ENCODE measurements around the gene IFRD2. TPM values are rescaled to one million over a fixed set of nuclear protein-coding genes. Genes with fewer than 3 reads are reported as not detected.
"Not testable (repeated sequence)": the region's sequence is repeated elsewhere in the genome, so short reads cannot be mapped to it uniquely, and the experiment has no call there.

IFRD2 gene
- total RNA-seq, 1 experiment from 2014 or later = 70.9 TPM

DNA sequence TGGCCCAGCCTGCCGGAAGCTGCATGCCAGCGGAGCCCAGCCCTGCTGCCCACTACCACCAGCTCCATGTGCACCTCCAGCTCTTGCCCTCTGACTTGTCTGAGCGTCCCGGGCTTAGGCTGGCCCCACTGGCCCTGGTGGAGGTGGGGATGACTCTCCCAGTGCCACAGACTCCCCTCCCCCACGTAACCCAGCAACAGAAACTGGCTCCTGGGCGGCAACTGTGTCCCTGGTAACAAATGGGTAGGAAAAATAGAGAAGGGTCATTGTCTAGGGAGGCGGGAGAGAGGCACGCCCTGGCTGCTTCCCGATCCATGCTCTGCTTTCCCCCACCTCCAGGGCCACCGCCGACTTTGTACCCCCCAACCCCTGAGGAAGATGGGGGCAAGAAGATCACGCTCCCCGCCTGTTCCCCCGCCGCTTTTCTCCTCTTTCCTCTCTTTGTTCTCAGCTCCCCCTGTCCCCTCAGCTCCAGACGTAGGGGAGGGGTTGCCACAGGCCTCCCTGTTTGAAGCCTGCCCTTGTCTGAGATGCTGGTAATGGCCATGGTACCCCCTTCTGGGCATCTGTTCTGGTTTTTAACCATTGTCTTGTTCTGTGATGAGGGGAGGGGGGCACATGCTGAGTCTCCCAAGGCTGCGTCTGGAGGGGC lies 34.1 kb downstream of the IFRD2 start:
- Histone ChIP-seq H3K36me3 (peaks cover 64% of the 10 kb centered on the region), H3K9me3 (replicated peaks) (no peaks in the 10 kb centered on the region), H3K27me3 (replicated peaks) (no peaks in the 10 kb centered on the region), H3K27ac (no peak overlapping the region), H3K4me1 (replicated peaks) (peaks cover 19% of the 10 kb centered on the region), H3K4me3 (no peak overlapping the region)
- DNase-seq (ENCODE audit: low read depth in 1 of 2, low spot score in 2 of 2) = no peak

DNA sequence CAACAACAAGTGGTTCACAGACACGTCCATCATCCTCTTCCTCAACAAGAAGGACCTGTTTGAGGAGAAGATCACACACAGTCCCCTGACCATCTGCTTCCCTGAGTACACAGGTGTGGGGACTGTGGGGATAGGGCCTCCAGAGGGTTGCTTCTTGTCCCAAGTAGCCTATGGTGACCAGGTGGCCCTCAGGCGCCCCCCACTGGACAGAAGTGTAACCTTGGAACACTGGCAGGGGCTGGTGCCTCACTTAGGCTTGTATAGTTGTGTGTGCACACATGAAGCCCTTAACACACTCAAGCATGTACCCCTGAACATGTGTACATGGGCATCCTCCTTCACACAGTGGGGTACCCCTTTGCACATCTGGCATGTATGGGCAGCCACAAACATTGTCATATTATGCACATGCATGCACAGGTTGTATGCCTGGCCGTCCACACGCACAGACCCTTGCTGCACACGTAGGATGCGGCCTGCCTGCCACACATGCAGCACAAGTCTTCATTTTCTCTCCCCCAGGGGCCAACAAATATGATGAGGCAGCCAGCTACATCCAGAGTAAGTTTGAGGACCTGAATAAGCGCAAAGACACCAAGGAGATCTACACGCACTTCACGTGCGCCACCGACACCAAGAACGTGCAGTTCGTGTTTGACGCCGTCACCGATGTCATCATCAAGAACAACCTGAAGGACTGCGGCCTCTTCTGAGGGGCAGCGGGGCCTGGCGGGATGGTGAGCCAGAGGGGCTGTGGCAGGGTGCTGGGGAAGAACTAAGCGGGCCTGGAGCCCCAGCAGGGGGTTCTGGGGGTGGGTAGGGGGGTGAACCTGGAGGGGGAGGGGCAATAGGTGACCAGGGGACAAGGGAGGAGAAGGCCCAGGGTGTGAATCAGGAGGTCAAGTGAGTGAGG lies 35.0 kb downstream of the IFRD2 start:
- peaks cover 19% of the 10 kb centered on the region for H3K4me1 ChIP-seq (replicated peaks)
- H3K9me3 ChIP-seq (replicated peaks) = no peaks in the 10 kb centered on the region
- no peak overlapping the region for H3K27ac ChIP-seq
- peaks cover 74% of the 10 kb centered on the region for H3K36me3 ChIP-seq
- H3K4me3 ChIP-seq = no peak overlapping the region
- no peaks in the 10 kb centered on the region for H3K27me3 ChIP-seq (replicated peaks)
- no peak for DNase-seq (ENCODE audit: low read depth in 1 of 2, low spot score in 2 of 2)

DNA sequence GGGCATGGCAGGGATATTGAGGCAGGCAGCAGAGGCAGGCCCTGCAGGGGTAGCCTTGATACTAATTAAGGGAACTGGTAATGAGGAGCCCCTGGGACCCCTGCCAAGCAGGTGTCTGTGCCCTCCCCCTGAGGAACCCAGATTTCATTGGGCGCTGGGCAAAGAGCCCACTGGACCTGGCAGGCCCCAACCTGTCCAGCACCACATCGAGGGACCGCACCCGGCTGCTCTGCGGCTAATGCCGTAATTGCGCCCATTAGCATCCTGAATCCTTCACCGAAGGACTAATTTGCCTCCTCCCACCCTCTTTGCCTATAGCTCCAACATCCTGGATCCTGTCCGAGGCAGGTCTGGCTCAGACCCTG lies 37.0 kb downstream of the IFRD2 start:
- no peak overlapping the region for H3K4me3 ChIP-seq
- no peaks in the 10 kb centered on the region for H3K9me3 ChIP-seq (replicated peaks)
- H3K27ac ChIP-seq = no peak overlapping the region
- no peaks in the 10 kb centered on the region for H3K27me3 ChIP-seq (replicated peaks)
- peaks cover 14% of the 10 kb centered on the region for H3K4me1 ChIP-seq (replicated peaks)
- no peak for DNase-seq (ENCODE audit: low read depth in 1 of 2, low spot score in 2 of 2)
- H3K36me3 ChIP-seq = peaks cover 86% of the 10 kb centered on the region

DNA sequence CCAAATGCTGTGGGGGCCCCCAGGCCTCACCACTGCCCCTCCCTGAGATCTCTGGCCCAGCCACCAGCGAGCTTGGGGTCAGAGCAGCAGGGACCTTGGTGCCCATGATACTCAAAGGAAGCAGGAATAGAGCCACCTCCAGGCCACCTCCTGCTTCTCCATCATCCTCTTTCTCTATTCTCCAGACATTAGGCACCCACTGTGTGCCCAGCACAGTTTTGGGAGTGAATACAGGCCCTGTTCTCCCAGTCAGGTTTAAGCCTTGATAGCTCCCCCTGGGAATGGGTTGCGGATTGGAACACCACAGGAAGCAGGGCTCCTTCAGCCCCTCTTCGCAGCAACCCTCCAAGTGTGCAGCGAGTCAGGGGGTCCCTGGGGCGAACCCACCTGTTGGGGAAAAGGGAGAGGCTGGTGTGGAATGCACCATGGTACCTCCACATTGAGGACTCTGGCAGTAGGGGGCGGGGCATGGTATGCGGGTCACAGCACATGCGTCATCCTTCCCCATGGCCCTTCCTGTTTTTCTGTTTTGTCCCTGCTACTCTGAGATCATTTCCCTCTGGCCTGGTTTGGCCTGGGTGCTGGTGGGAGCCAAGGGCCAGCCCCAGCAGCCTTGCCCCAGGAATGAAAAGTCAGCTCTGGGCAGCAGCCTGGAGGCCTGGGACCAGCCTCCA lies 37.5 kb downstream of the IFRD2 start:
- no peak overlapping the region for H3K4me3 ChIP-seq
- no peaks in the 10 kb centered on the region for H3K27me3 ChIP-seq (replicated peaks)
- peaks cover 91% of the 10 kb centered on the region for H3K36me3 ChIP-seq
- H3K27ac ChIP-seq = no peak overlapping the region
- no peaks in the 10 kb centered on the region for H3K9me3 ChIP-seq (replicated peaks)
- no peak for DNase-seq (ENCODE audit: low read depth in 1 of 2, low spot score in 2 of 2)
- H3K4me1 ChIP-seq (replicated peaks) = peaks cover 9% of the 10 kb centered on the region

DNA sequence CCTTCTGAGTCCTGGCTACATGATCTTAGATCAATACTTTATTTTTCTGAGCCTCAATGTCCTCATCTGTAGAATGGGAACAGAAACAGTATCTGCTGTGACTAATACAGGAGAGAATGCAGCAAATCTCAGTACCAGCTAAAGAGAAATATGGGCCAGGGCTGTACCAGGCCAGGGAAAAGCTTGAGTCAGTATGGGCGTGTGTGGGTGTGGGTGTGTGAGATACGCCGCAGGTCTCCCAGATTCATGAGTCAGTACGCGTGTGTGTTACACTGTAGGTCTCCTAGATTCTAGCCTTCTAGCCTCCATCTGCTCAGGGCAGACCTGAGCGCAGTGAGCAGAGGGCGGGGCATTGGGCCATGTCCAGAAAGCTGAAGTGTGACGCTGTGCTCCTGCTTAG lies 41.0 kb downstream of the IFRD2 start:
- H3K27me3 ChIP-seq (replicated peaks) = no peaks in the 10 kb centered on the region
- no peak for DNase-seq (ENCODE audit: low read depth in 1 of 2, low spot score in 2 of 2)
- no peak overlapping the region for H3K4me3 ChIP-seq
- H3K9me3 ChIP-seq (replicated peaks) = no peaks in the 10 kb centered on the region
- peaks cover 87% of the 10 kb centered on the region for H3K36me3 ChIP-seq
- H3K27ac ChIP-seq = no peak overlapping the region
- peaks cover 38% of the 10 kb centered on the region for H3K4me1 ChIP-seq (replicated peaks)

DNA sequence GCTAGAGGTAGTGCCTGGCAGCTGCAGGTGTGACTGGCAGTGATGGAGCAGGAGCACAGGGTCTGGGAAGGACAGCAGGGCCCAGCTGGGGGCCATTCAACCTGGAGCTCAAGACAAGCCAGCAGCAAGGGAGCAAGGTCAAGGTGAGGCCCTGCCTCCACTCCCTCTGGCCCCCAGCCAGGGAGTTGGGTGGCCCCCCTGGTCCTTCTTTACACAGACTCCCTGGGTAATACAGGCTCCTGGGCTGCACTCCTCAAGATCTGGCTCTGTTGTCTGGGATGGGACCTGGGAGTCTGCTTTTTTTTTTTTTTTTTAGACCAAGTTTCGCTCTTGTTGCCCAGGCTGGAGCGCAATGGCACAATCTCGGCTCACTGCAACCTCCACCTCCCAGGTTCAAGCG lies 41.7 kb downstream of the IFRD2 start:
- Histone ChIP-seq H3K4me1 (replicated peaks) (peaks cover 45% of the 10 kb centered on the region), H3K36me3 (peaks cover 85% of the 10 kb centered on the region), H3K4me3 (no peak overlapping the region), H3K9me3 (replicated peaks) (no peaks in the 10 kb centered on the region), H3K27me3 (replicated peaks) (no peaks in the 10 kb centered on the region), H3K27ac (no peak overlapping the region)
- DNase-seq (ENCODE audit: low read depth in 1 of 2, low spot score in 2 of 2) = no peak

DNA sequence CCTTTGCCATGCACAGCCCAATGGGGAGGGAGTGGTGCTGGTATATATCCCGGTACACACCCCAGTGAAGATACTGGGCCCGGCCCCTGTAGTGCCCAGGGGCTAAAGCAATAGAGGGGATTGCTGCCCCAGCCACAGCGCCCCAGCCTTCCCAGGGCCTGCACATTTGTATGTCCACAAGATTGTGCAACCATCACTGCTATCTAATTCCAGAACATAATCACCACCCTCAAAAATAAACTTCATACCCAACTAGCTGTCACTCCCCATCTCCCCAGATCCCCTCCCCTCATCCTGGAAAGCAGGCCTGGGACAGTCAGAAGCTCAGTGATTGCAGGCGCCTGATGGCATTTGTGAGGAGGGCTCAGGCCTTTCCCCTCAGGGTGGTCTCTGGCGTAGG lies 42.8 kb downstream of the IFRD2 start:
- Histone ChIP-seq H3K27ac (no peak overlapping the region), H3K4me1 (replicated peaks) (peaks cover 51% of the 10 kb centered on the region), H3K4me3 (no peak overlapping the region), H3K9me3 (replicated peaks) (no peaks in the 10 kb centered on the region), H3K27me3 (replicated peaks) (no peaks in the 10 kb centered on the region), H3K36me3 (peaks cover 81% of the 10 kb centered on the region)
- no peak for DNase-seq (ENCODE audit: low read depth in 1 of 2, low spot score in 2 of 2)

DNA sequence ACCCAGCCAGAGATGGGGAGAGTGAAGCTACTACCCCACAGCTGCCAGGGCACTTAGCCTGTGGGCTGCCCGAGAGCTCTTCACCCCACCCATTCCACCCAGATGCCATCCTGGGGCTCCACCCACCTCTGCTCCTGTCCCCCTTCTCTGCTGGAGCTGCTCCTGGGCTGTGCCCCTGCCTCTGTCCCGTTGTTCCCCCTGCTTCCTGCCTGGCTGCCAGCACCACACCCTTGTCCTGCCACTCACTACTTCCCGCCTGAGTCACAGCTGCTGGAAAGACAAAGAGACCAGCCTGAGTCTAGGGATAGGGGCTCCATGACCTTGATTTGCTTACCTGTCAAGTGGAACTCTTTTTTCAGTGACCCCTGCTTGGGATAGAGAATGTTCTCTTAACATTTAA lies 43.8 kb downstream of the IFRD2 start:
- Histone ChIP-seq H3K9me3 (replicated peaks) (no peaks in the 10 kb centered on the region), H3K27ac (peak overlapping the region; percentile 36), H3K4me3 (no peak overlapping the region), H3K27me3 (replicated peaks) (no peaks in the 10 kb centered on the region), H3K36me3 (peaks cover 81% of the 10 kb centered on the region), H3K4me1 (replicated peaks) (peaks cover 55% of the 10 kb centered on the region)
- DNase-seq (ENCODE audit: low read depth in 1 of 2, low spot score in 2 of 2) = no peak

DNA sequence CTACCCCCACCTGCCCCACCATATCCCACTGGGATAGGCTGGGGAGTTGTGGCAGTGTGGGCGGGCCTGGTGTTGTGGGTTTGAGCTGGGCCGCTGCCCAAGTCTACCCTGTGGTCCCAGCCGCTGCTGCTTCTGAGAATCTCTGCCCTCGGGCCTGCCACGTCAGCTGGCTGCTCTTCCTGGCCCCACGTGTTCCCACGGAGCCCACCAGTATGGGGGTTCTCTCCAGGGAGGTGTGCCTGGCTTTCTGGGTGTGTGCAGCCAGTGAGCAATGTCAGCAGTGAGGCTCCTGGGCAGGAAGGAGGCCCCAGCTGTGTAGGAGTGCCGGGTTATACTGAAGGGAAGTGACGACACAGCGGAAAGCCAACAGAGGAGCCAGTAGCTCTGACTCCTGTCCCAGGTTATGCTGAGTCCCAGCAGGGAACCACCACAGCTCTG lies 45.7 kb downstream of the IFRD2 start:
- H3K27me3 ChIP-seq (replicated peaks) = no peaks in the 10 kb centered on the region
- H3K9me3 ChIP-seq (replicated peaks) = no peaks in the 10 kb centered on the region
- no peak overlapping the region for H3K4me3 ChIP-seq
- H3K4me1 ChIP-seq (replicated peaks) = peaks cover 71% of the 10 kb centered on the region
- peak overlapping the region; percentile 71 for H3K27ac ChIP-seq
- peaks cover 74% of the 10 kb centered on the region for H3K36me3 ChIP-seq
- peak; percentile 85 to 91 for DNase-seq (ENCODE audit: low read depth in 1 of 2, low spot score in 2 of 2)

DNA sequence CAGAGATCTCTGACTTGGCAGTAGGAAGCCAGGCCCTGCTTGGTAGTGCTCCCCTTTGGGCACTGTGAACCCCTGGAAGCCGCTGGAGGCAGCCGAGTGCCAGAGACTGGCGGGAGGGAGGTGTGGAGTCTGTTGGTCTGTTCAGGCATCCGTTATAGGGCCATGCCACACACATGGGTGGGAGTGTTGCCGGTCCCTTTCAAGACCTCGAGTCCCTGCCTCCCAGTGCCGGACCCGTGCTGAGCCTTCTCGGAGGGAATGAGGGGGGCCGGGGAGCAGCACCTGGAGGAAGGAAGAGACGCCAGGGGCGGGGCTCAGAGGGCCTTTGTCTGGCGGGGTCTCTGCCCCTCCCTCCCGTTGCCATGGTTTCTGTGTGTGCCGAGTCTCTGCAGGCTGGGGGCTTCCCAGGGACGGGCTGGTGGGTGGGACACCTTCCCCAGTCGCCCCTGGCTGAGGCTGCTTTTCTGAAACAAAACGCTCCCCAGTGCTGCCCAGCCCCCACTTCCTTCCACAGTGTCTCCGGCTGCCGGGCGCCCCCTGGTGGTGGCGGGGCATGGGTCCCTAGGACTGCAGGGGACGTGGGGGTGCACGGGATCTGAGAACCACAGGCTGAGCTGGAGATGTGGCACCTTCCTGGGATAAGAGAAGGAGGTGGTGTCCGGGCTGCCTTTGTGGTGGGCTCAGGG lies 46.3 kb downstream of the IFRD2 start:
- no peaks in the 10 kb centered on the region for H3K27me3 ChIP-seq (replicated peaks)
- peaks cover 65% of the 10 kb centered on the region for H3K4me1 ChIP-seq (replicated peaks)
- peaks cover 71% of the 10 kb centered on the region for H3K36me3 ChIP-seq
- H3K4me3 ChIP-seq = peak overlapping the region; percentile 20
- H3K9me3 ChIP-seq (replicated peaks) = no peaks in the 10 kb centered on the region
- DNase-seq (ENCODE audit: low read depth in 1 of 2, low spot score in 2 of 2) = peak; percentile 89 to 91
- peak overlapping the region; percentile 71 for H3K27ac ChIP-seq

DNA sequence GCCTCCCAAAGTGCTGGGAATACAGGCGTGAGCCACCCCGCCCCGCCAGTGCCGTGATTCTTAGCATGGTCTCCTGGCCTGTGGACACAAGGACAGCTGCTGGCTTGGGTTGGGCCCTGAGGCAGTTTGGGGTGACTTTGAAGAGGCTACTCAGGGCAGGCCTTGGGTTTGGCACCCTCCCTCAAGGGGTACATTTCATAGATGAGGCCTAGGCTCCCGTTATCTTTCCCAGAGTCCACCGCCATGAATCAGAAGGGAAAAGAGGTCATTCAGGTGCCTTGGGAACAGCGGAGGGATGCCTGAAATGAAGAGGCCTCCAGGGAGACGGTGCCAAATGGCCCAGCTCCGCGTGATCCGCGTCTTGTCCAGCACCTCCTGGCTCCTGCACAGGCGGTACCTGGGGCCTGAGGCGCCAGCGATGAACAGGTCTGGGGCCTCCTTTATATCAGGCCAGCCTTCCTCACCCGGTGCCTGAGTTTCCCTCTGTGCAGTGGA lies 46.9 kb downstream of the IFRD2 start:
- Histone ChIP-seq H3K4me1 (replicated peaks) (peaks cover 65% of the 10 kb centered on the region), H3K9me3 (replicated peaks) (no peaks in the 10 kb centered on the region), H3K4me3 (no peak overlapping the region), H3K36me3 (peaks cover 67% of the 10 kb centered on the region), H3K27me3 (replicated peaks) (no peaks in the 10 kb centered on the region), H3K27ac (peak overlapping the region; percentile 71)
- DNase-seq (ENCODE audit: low read depth in 1 of 2, low spot score in 2 of 2) = no peak

DNA sequence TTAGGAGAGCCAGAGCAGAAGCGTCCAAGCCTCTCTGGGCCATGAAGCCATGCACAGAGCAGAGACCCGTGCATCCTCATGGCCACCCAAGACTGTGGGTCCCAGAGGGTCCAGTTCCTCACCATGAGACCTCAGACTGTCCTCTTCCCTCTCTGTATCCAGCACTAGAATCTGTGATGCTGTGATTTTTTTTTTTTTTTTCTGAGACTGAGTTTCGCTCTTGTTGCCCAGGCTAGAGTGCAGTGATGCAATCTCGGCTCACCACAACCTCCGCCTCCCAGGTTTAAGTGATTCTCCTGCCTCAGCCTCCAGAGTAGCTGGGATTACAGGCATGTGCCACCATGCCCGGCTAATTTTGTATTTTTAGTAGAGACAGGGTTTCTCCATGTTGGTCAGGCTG lies 47.4 kb downstream of the IFRD2 start:
- not testable (repeated sequence) for H3K9me3 ChIP-seq (replicated peaks); H3K27ac ChIP-seq; H3K27me3 ChIP-seq (replicated peaks); H3K4me3 ChIP-seq; DNase-seq (ENCODE audit: low read depth in 1 of 2, low spot score in 2 of 2)
- peaks cover 65% of the 10 kb centered on the region for H3K4me1 ChIP-seq (replicated peaks)
- H3K36me3 ChIP-seq = peaks cover 67% of the 10 kb centered on the region

DNA sequence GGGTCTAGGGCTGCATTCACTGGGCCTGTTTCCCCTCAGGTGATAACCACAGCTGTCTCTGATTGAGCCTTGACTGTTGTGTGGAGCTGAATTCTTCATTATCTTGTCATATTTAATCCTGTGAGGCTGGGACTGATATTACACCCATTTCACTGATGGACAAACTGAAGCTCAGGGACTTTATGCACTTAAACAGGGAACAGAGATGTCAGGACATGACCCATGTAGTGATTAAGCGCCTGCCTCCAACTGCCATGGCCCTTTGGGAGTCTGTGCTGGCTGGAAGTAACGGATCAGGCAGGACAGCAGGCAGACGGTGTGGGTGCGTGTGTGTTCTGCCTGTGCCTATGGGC lies 48.7 kb downstream of the IFRD2 start:
- H3K27me3 ChIP-seq (replicated peaks) = no peaks in the 10 kb centered on the region
- peaks cover 63% of the 10 kb centered on the region for H3K4me1 ChIP-seq (replicated peaks)
- no peak for DNase-seq (ENCODE audit: low read depth in 1 of 2, low spot score in 2 of 2)

More for the DNA sequence above, 48.7 kb downstream of the IFRD2 start:
- no peak overlapping the region for H3K4me3 ChIP-seq
- H3K27ac ChIP-seq = peak overlapping the region; percentile 75
- H3K36me3 ChIP-seq = peaks cover 67% of the 10 kb centered on the region
- no peaks in the 10 kb centered on the region for H3K9me3 ChIP-seq (replicated peaks)

All from SJSA1 (cell line).